ENCODE data around the gene CYP1B1. TPM values are rescaled to one million over a fixed set of nuclear protein-coding genes. Genes with fewer than 3 reads are reported as not detected.

CYP1B1 gene
- total and polyA plus RNA-seq, 2 donors from 2014 or later = 7.7 to 79.2 TPM

- TF ChIP-seq CTCF (IDR thresholded peaks at IDR 0.05; ENCODE audit: borderline replicate concordance, extremely low read depth, insufficient read depth) = no peak
- no peak for DNase-seq
- peaks cover 0 to 4% (median 0%) of the 10 kb centered on the region in 3 donors for H3K36me3 ChIP-seq (ENCODE audit: control insufficient read depth in 2 of 3, insufficient read depth in 3 of 3, low read length in 3 of 3)
- no peak for FAIRE-seq
- peak overlapping the region in 2 of 3 donors; percentile 16 to 40 for H3K4me3 ChIP-seq (ENCODE audit: low read length in 3 of 3)
- no peak overlapping the region for H3K27ac ChIP-seq (ENCODE audit: low read depth in 2 of 2, low read length in 2 of 2)
- H3K4me1 ChIP-seq (ENCODE audit: control insufficient read depth in 2 of 3, insufficient read depth in 2 of 3, low read depth in 1 of 3, low read length in 3 of 3) = peaks cover 0 to 7% (median 5%) of the 10 kb centered on the region in 3 donors
- H3K9me3 ChIP-seq (ENCODE audit: control insufficient read depth in 2 of 3, insufficient read depth in 1 of 3, low read length in 3 of 3) = no peaks in the 10 kb centered on the region
- H3K9ac ChIP-seq (ENCODE audit: low read length in 3 of 3) = peak overlapping the region in 1 of 3 donors; percentile 27
- H3K27me3 ChIP-seq (ENCODE audit: control insufficient read depth, insufficient read depth, low read length) = no peaks in the 10 kb centered on the region
- intact Hi-C loops (cut with DNase I) = loop anchor here (10.0 kb wide), 1 partner anchor 194 kb away; no protein-coding TSS in a partner anchor
Measured at GRCh38 chr2:38070438-38070837, 5.5 kb downstream of the CYP1B1 start.

DNA sequence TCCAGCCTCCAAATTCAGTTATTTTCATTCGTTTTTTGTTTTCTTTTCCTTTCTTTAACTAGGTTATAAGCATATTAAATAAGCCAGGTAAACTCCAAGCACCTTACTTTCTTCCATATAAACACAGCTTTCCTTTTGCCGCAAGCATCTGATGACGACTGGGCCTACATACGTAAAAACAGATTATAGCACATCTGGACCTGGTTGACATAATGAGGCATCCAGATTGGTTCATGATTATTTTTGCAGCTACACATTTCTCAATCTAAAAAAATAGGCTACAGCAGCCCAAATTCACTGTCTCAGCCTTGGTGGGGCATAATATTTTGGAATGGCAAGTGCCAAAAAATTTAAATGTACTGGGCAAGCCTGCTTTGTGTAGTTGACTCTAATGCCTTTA is 7.7 kb downstream of the CYP1B1 start:
- Histone ChIP-seq H3K9ac (ENCODE audit: low read length in 3 of 3) (peak overlapping the region in 2 of 3 donors; percentile 15 to 24), H3K36me3 (ENCODE audit: control insufficient read depth in 2 of 3, insufficient read depth in 3 of 3, low read length in 3 of 3) (peaks cover 0 to 4% (median 0%) of the 10 kb centered on the region in 3 donors), H3K4me1 (ENCODE audit: control insufficient read depth in 2 of 3, insufficient read depth in 2 of 3, low read depth in 1 of 3, low read length in 3 of 3) (peaks cover 0 to 10% (median 0%) of the 10 kb centered on the region in 3 donors), H3K27ac (ENCODE audit: low read depth in 2 of 2, low read length in 2 of 2) (no peak overlapping the region), H3K27me3 (ENCODE audit: control insufficient read depth, insufficient read depth, low read length) (no peaks in the 10 kb centered on the region), H3K4me3 (ENCODE audit: low read length in 3 of 3) (peak overlapping the region in 1 of 3 donors; percentile 56), H3K9me3 (ENCODE audit: control insufficient read depth in 2 of 3, insufficient read depth in 1 of 3, low read length in 3 of 3) (no peaks in the 10 kb centered on the region)
- intact Hi-C loops (cut with DNase I) = no loop called here
- no peak for TF ChIP-seq CTCF (IDR thresholded peaks at IDR 0.05; ENCODE audit: borderline replicate concordance, extremely low read depth, insufficient read depth)
- FAIRE-seq (no peak), DNase-seq (no peak)

GRCh38 chr2:38066421-38067115 is 9.4 kb downstream of the CYP1B1 start:
- no peak for TF ChIP-seq CTCF (IDR thresholded peaks at IDR 0.05; ENCODE audit: borderline replicate concordance, extremely low read depth, insufficient read depth)
- no peak for FAIRE-seq
- peaks cover 0 to 2% (median 0%) of the 10 kb centered on the region in 3 donors for H3K36me3 ChIP-seq (ENCODE audit: control insufficient read depth in 2 of 3, insufficient read depth in 3 of 3, low read length in 3 of 3)
- DNase-seq = peak in 3 of 5 donors; percentile 21 to 84 (median 73)
- no peak overlapping the region for H3K9ac ChIP-seq (ENCODE audit: low read length in 3 of 3)
- peaks cover 0 to 10% (median 0%) of the 10 kb centered on the region in 3 donors for H3K4me1 ChIP-seq (ENCODE audit: control insufficient read depth in 2 of 3, insufficient read depth in 2 of 3, low read depth in 1 of 3, low read length in 3 of 3)
- no peaks in the 10 kb centered on the region for H3K9me3 ChIP-seq (ENCODE audit: control insufficient read depth in 2 of 3, insufficient read depth in 1 of 3, low read length in 3 of 3)
- no peak overlapping the region for H3K27ac ChIP-seq (ENCODE audit: low read depth in 2 of 2, low read length in 2 of 2)
- no peaks in the 10 kb centered on the region for H3K27me3 ChIP-seq (ENCODE audit: control insufficient read depth, insufficient read depth, low read length)
- intact Hi-C loops (cut with DNase I) = no loop called here
- H3K4me3 ChIP-seq (ENCODE audit: low read length in 3 of 3) = peak overlapping the region in 1 of 3 donors; percentile 16

Data from kidney (tissue), 14 donors.